H1 (cell line): ENCODE data around the gene ORC2. TPM values are rescaled to one million over a fixed set of nuclear protein-coding genes. Genes with fewer than 3 reads are reported as not detected.

Experiments
- CTCF ChIA-PET: fragments of 300-600 bp; sonication (Branson Sonifier 250); formaldehyde crosslinking; loops from one replicate; lab custom pipeline; 2021; ENCODE audit not compliant: partially characterized antibody; lab: Charles Lee
- POLR2A ChIA-PET: fragments of 300-600 bp; sonication (Branson Sonifier 250); formaldehyde crosslinking; loops from one replicate; lab custom pipeline; 2021; ENCODE audit warnings: inconsistent platforms; ENCODE audit not compliant: partially characterized antibody; lab: Charles Lee
- DNase-seq, 2 experiments: peaks; one replicate each; pipeline versions ENCODE4 v3.0.0 to v3.0.0-alpha.2; 2010 to 2022; ENCODE audit warnings: low spot score in 2 of 2, low read depth in 1 of 2, mixed read lengths in 1 of 2
- FAIRE-seq: peaks from 2 replicates; lab custom pipeline; 2011; peaks lifted over from hg19 to GRCh38; lab: Jason Lieb, UNC
- H2AFZ ChIP-seq: 2 replicates; pipeline ENCODE4 v1.8.1; 2012; ENCODE audit warnings: low read length, inconsistent platforms
- H2AK5ac ChIP-seq: 2 replicates; pipeline ENCODE4 v1.6.1; 2013; ENCODE audit warnings: low read depth, low read length
- H2BK120ac ChIP-seq: replicated peaks from 2 replicates; pipeline ENCODE3; 2013; ENCODE audit warnings: low read depth, low read length, inconsistent platforms
- H2BK12ac ChIP-seq: 2 replicates; pipeline ENCODE4 v1.6.1; 2013; ENCODE audit warnings: low read depth, low read length
- H2BK15ac ChIP-seq: 2 replicates; pipeline ENCODE4 v1.6.1; 2013; ENCODE audit warnings: low read length
- H2BK20ac ChIP-seq: 2 replicates; pipeline ENCODE4 v1.6.1; 2013; ENCODE audit warnings: low read length
- H2BK5ac ChIP-seq: 2 replicates; pipeline ENCODE4 v1.6.1; 2013; ENCODE audit warnings: low read depth, low read length
- H3K14ac ChIP-seq: 2 replicates; pipeline ENCODE4 v1.6.1; 2013; ENCODE audit warnings: inconsistent platforms; ENCODE audit not compliant: insufficient read length
- H3K18ac ChIP-seq: 2 replicates; pipeline ENCODE4 v1.6.1; 2013; ENCODE audit warnings: low read length; ENCODE audit errors: extremely low read depth
- H3K23ac ChIP-seq: 2 replicates; pipeline ENCODE4 v1.6.1; 2013; ENCODE audit warnings: inconsistent platforms; ENCODE audit not compliant: insufficient read length
- H3K23me2 ChIP-seq: 2 replicates; pipeline ENCODE4 v1.6.1; 2013; ENCODE audit warnings: low read depth, low read length
- H3K27ac ChIP-seq: 2 replicates; pipeline ENCODE4 v1.6.1; 2011; ENCODE audit warnings: low read depth, low read length, inconsistent platforms
- H3K27me3 ChIP-seq, 4 experiments: replicated peaks in 1 of 4; 1 replicate in 1 of 4; 2 replicates in 3 of 4; pipeline versions ENCODE4 v1.6.1 to v1.8.1; 2011 to 2013; ENCODE audit warnings: low read length in 3 of 4, mild to moderate bottlenecking in 3 of 4, inconsistent platforms in 2 of 4, mixed read lengths in 2 of 4, moderate library complexity in 1 of 4; ENCODE audit not compliant: control insufficient read depth in 3 of 4, insufficient read depth in 3 of 4; ENCODE audit errors: extremely low read depth in 1 of 4
- H3K36me3 ChIP-seq, 4 experiments: 2 replicates each; pipeline versions ENCODE4 v1.6.1 to v1.8.1; 2011 to 2013; ENCODE audit warnings: mild to moderate bottlenecking in 4 of 4, low read length in 3 of 4, moderate library complexity in 2 of 4, control low read depth in 1 of 4, inconsistent platforms in 1 of 4; ENCODE audit not compliant: insufficient read depth in 4 of 4, control insufficient read depth in 2 of 4
- H3K4ac ChIP-seq: replicated peaks from 2 replicates; pipeline ENCODE3; 2013; ENCODE audit warnings: low read length, low read depth, mixed read lengths, inconsistent platforms; ENCODE audit not compliant: insufficient read length
- H3K4me1 ChIP-seq, 4 experiments: replicated peaks in 1 of 4; 1 replicate in 1 of 4; 2 replicates in 3 of 4; pipeline versions ENCODE4 v1.6.1 to v1.8.1; 2011 to 2013; ENCODE audit warnings: low read length in 3 of 4, inconsistent platforms in 2 of 4, mixed read lengths in 1 of 4; ENCODE audit not compliant: insufficient read depth in 4 of 4, control insufficient read depth in 3 of 4
- H3K4me2 ChIP-seq, 2 experiments: 2 replicates each; pipeline versions ENCODE4 v1.6.1 to v1.8.1; 2011 to 2013; ENCODE audit warnings: low read depth in 2 of 2, low read length in 2 of 2, control low read depth in 1 of 2, inconsistent platforms in 1 of 2, mild to moderate bottlenecking in 1 of 2; ENCODE audit not compliant: insufficient read depth in 1 of 2
- H3K4me3 ChIP-seq, 4 experiments: fragments of 200-600, 300-600 bp in 1 of 4; sonication (generic), shearing (Covaris generic), sonication (Bioruptor Twin) in 1 of 4; 2 replicates each; pipeline versions ENCODE4 v1.5.1 to v1.8.1; 2011 to 2016; ENCODE audit warnings: low read length in 4 of 4, low read depth in 3 of 4, control low read depth in 2 of 4, inconsistent platforms in 2 of 4, mild to moderate bottlenecking in 2 of 4, mixed read lengths in 1 of 4, moderate library complexity in 1 of 4; ENCODE audit not compliant: insufficient read depth in 2 of 4; ENCODE audit errors: extremely low read depth in 1 of 4
- H3K56ac ChIP-seq: replicated peaks from 2 replicates; pipeline ENCODE3; 2013; ENCODE audit warnings: low read depth, mild to moderate bottlenecking, mixed read lengths, low read length, inconsistent platforms; ENCODE audit not compliant: insufficient read length
- H3K79me1 ChIP-seq: 2 replicates; pipeline ENCODE4 v1.6.1; 2013; ENCODE audit warnings: low read depth, low read length, control low read depth
- H3K79me2 ChIP-seq, 2 experiments: 2 replicates each; pipeline versions ENCODE4 v1.6.1 to v1.8.1; 2012 to 2013; ENCODE audit warnings: low read length in 2 of 2, mild to moderate bottlenecking in 2 of 2, inconsistent platforms in 1 of 2; ENCODE audit not compliant: insufficient read depth in 2 of 2, control insufficient read depth in 1 of 2
- H3K9ac ChIP-seq, 4 experiments: replicated peaks in 1 of 4; 1 replicate in 1 of 4; 2 replicates in 3 of 4; pipeline versions ENCODE4 v1.6.1 to v1.8.1; 2011 to 2013; ENCODE audit warnings: low read depth in 3 of 4, low read length in 3 of 4, control low read depth in 2 of 4, mild to moderate bottlenecking in 2 of 4, moderate library complexity in 2 of 4, inconsistent platforms in 1 of 4; ENCODE audit errors: extremely low read depth in 1 of 4
- H3K9me3 ChIP-seq, 2 experiments: 2 replicates each; pipeline versions ENCODE4 v1.6.1 to v1.8.1; 2012 to 2013; ENCODE audit warnings: mild to moderate bottlenecking in 2 of 2, moderate library complexity in 2 of 2, control low read depth in 1 of 2, inconsistent platforms in 1 of 2, low read depth in 1 of 2, low read length in 1 of 2, mixed read lengths in 1 of 2; ENCODE audit not compliant: insufficient read depth in 2 of 2
- H4K20me1 ChIP-seq, 2 experiments: replicated peaks in 1 of 2; 2 replicates each; pipeline versions ENCODE3 to v1.8.1; 2011 to 2013; ENCODE audit warnings: inconsistent platforms in 2 of 2, low read length in 2 of 2, mild to moderate bottlenecking in 1 of 2; ENCODE audit not compliant: insufficient read depth in 2 of 2, control insufficient read depth in 1 of 2
- H4K5ac ChIP-seq: 2 replicates; pipeline ENCODE4 v1.6.1; 2013; ENCODE audit warnings: low read length, low read depth, mixed read lengths, inconsistent platforms; ENCODE audit not compliant: insufficient read length
- H4K8ac ChIP-seq: 2 replicates; pipeline ENCODE4 v1.8.0; 2013; ENCODE audit warnings: mild to moderate bottlenecking, moderate library complexity, low read length, inconsistent platforms; ENCODE audit not compliant: insufficient read depth; ENCODE audit errors: extremely low read depth
- H4K91ac ChIP-seq: replicated peaks from 2 replicates; pipeline ENCODE3; 2013; ENCODE audit warnings: low read length, mixed read lengths, inconsistent platforms; ENCODE audit not compliant: insufficient read length
- BCL11A ChIP-seq, 2 experiments: IDR thresholded peaks; one replicate each; pipeline ENCODE4 v1.6.1; 2011; ENCODE audit warnings: low read depth in 2 of 2, low read length in 2 of 2, mild to moderate bottlenecking in 2 of 2
- CREB1 ChIP-seq: IDR thresholded peaks from 2 replicates; pipeline ENCODE4 v1.6.1; 2012; ENCODE audit warnings: inconsistent platforms
- EGR1 ChIP-seq: IDR thresholded peaks from 2 replicates; pipeline ENCODE4 v1.6.1; 2011; ENCODE audit warnings: low read depth, low read length, borderline replicate concordance
- GABPA ChIP-seq: IDR thresholded peaks from 2 replicates; pipeline ENCODE4 v1.6.1; 2011; ENCODE audit warnings: mild to moderate bottlenecking, low read length, moderate library complexity, borderline replicate concordance; ENCODE audit not compliant: insufficient read depth
- GTF2F1 ChIP-seq: IDR thresholded peaks from 2 replicates; pipeline ENCODE4 v1.6.1; 2012; ENCODE audit warnings: low read depth, low read length, improper control_type of control experiment, borderline replicate concordance
- KDM1A ChIP-seq: fragments of 200-600, 300-600 bp; sonication (generic); IDR thresholded peaks from 2 replicates; pipeline ENCODE4 v1.7.1; 2016; ENCODE audit warnings: mild to moderate bottlenecking, low read length, borderline replicate concordance
- RXRA ChIP-seq: IDR thresholded peaks from 2 replicates; pipeline ENCODE4 v1.6.1; 2011; ENCODE audit warnings: low read depth, mild to moderate bottlenecking, low read length, moderate library complexity; ENCODE audit not compliant: insufficient read depth
- SIN3A ChIP-seq, 2 experiments: IDR thresholded peaks in 1 of 2; conservative IDR thresholded peaks in 1 of 2; 2 replicates each; pipeline ENCODE4 v1.6.1; 2011 to 2012; ENCODE audit warnings: low read length in 2 of 2, improper control_type of control experiment in 1 of 2, low read depth in 1 of 2, mild to moderate bottlenecking in 1 of 2
- SP1 ChIP-seq: IDR thresholded peaks from 2 replicates; pipeline ENCODE4 v1.6.1; 2011; ENCODE audit warnings: low read depth, low read length
- SUZ12 ChIP-seq: fragments of 200-600 bp; sonication (generic); IDR thresholded peaks from 2 replicates; pipeline ENCODE4 v1.6.1; 2012; ENCODE audit warnings: mild to moderate bottlenecking, inconsistent platforms, low read length, moderate library complexity, mixed read lengths
- USF2 ChIP-seq: IDR thresholded peaks from 2 replicates; pipeline ENCODE4 v1.6.1; 2011; ENCODE audit warnings: low read length, improper control_type of control experiment
- WGBS, 2 experiments: shearing (Covaris generic) in 1 of 2; methylation state at CpG; one replicate each; pipeline versions ENCODE4 v1.1.6 to v1.1.7; 2013 to 2015; ENCODE audit warnings: low lambda C conversion rate in 2 of 2, mixed read lengths in 2 of 2, inconsistent platforms in 1 of 2, low coverage in 1 of 2, missing lambda C conversion rate in 1 of 2; ENCODE audit not compliant: insufficient replicate concordance in 2 of 2, insufficient coverage in 1 of 2, insufficient read length in 1 of 2; ENCODE audit errors: extremely low coverage in 1 of 2, missing lambda C conversion rate in 1 of 2; 5-methylcytosine and 5-hydroxymethylcytosine counted together
- polyA plus RNA-seq, 7 experiments: library from polyadenylated mRNA; depleted of rRNA in 3 of 7; stranded (reverse) in 5 of 7; unstranded in 2 of 7; fragments of >200 nt in 5 of 7; fragments of 200-250 nt in 2 of 7; gene quantifications; 1 replicate in 5 of 7; 2 replicates in 1 of 7; 4 replicates in 1 of 7; pipeline versions ENCODE4 v1.2.1 to v1.2.3, GENCODE V29; 2011 to 2013; ENCODE audit warnings: missing spikeins in 2 of 7, mixed read lengths in 2 of 7
- total RNA-seq: library from RNA; stranded (reverse); fragmentation: NEBNext Ultra II Directional; extraction: Animal tissue kit (Norgen Biotek cat#: 25700); gene quantifications from 2 replicates; pipeline ENCODE4 v1.2.1, GENCODE V29; 2021
- TF ChIP-seq, protein P1 (sequence below): IDR thresholded peaks from 2 replicates; pipeline ENCODE4 v1.6.1; 2011; ENCODE audit warnings: low read depth, mild to moderate bottlenecking, low read length; ENCODE audit not compliant: insufficient read depth

The ORC2 gene
- total and polyA plus RNA-seq, 2 of the 8 experiments (the other 6 are each of a cell fraction or from before 2014, with no cell fraction given): 7.1 to 89.8 TPM

DNA sequence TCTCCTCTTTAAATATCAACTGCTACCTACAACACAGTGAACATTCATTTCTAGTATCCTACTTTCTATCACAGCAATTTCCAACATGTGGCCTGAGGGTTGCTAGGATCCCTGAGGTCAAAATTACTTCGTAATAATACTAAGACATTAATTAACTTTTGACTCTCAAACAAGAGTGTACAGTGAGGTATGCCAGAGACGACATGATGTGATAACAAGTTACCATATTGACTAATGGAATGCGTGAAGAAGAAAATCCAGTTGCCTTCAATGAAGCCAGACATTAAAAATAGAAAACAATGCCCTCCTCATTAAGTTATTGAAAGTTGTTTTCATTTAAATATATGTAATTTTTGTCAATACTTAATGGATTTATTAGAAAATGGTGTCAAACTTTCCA is 13.1 kb downstream of the ORC2 start:
- Histone ChIP-seq H3K79me1 (no peaks in the 10 kb centered on the region), H2BK15ac (no peak overlapping the region), H3K9me3 (no peaks in the 10 kb centered on the region), H4K8ac (no peak overlapping the region), H3K36me3 (peaks cover 4 to 76% (median 33%) of the 10 kb centered on the region in 4 experiments), H4K20me1 (peaks cover 0 to 2% of the 10 kb centered on the region in 2 experiments), H2BK12ac (no peak overlapping the region), H3K27ac (no peak overlapping the region), H3K4me3 (no peak overlapping the region), H2AFZ (no peak overlapping the region), H3K4me2 (no peak overlapping the region), H2AK5ac (no peak overlapping the region), H3K27me3 (no peaks in the 10 kb centered on the region), H3K56ac (no peak overlapping the region), H3K9ac (no peak overlapping the region), H3K18ac (no peak overlapping the region), H3K79me2 (no peaks in the 10 kb centered on the region), H2BK20ac (no peak overlapping the region), H2BK5ac (no peak overlapping the region), H3K4me1 (no peaks in the 10 kb centered on the region), H4K91ac (no peak overlapping the region), H2BK120ac (no peak overlapping the region), H3K14ac (no peak overlapping the region), H3K23me2 (no peaks in the 10 kb centered on the region), H3K4ac (no peak overlapping the region), H4K5ac (no peak overlapping the region), H3K23ac (no peak overlapping the region)
- FAIRE-seq: no peak
- WGBS, 2 experiments: 90% methylated on average over 3 of the region's 3 CpGs; no CpG with 5 or more reads in 1 of the 2 experiments
- POLR2A ChIA-PET: interaction anchor here (1.0 to 1.6 kb wide), 2 partner anchors 13 to 91 kb away, joined by 4 read pairs; no protein-coding TSS in a partner anchor
- CTCF ChIA-PET: interaction anchor here (1.2 kb wide), 1 partner anchor 11 kb away, joined by 3 read pairs; no protein-coding TSS in a partner anchor
- no peak for DNase-seq
- TF ChIP-seq GTF2F1 (no peak), KDM1A (no peak), SIN3A (conservative IDR thresholded peaks at IDR 0.05 in 1 of 2, IDR thresholded peaks at IDR 0.05 in 1 of 2; ENCODE audit: low read depth in 1 of 2, low read length in 2 of 2) (no peak), RXRA (no peak), CREB1 (no peak), USF2 (no peak), EGR1 (no peak), GABPA (no peak), BCL11A (IDR thresholded peaks at IDR 0.05; ENCODE audit: low read depth in 2 of 2, low read length in 2 of 2) (no peak), SP1 (no peak), SUZ12 (no peak)
- TF ChIP-seq, protein P1, sequence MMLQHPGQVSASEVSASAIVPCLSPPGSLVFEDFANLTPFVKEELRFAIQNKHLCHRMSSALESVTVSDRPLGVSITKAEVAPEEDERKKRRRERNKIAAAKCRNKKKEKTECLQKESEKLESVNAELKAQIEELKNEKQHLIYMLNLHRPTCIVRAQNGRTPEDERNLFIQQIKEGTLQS: no peak
